Measurements from ENCODE around the gene OR6J1. TPM values are rescaled to one million over a fixed set of nuclear protein-coding genes. Genes with fewer than 3 reads are reported as not detected.

The OR6J1 gene
- polyA plus RNA-seq, 3 donors, result not detected

GRCh38 chr14:22671622-22672021 lies 27.5 kb upstream of the OR6J1 start:
- Histone ChIP-seq H4K20me1 (ENCODE audit: insufficient read depth, low read length) (no peaks in the 10 kb centered on the region), H3K4me1 (ENCODE audit: control insufficient read depth in 1 of 2, insufficient read depth in 2 of 2, low read length in 2 of 2) (no peaks in the 10 kb centered on the region), H2AFZ (ENCODE audit: insufficient read depth, low read depth, low read length, poor library complexity, severe bottlenecking) (no peak overlapping the region), H3K9ac (ENCODE audit: insufficient read depth, low read length, poor library complexity, severe bottlenecking) (no peak overlapping the region), H3K4me3 (replicated peaks in 1 of 3; ENCODE audit: low read depth in 2 of 3, low read length in 3 of 3) (no peak overlapping the region), H3K79me2 (ENCODE audit: insufficient read depth, low read length) (no peaks in the 10 kb centered on the region), H3K27me3 (ENCODE audit: control insufficient read depth in 2 of 2, insufficient read depth in 2 of 2, low read length in 2 of 2) (no peaks in the 10 kb centered on the region), H3K9me3 (replicated peaks in 1 of 2; ENCODE audit: control insufficient read depth in 1 of 2, insufficient read depth in 1 of 2, low read length in 2 of 2) (no peaks in the 10 kb centered on the region), H3K27ac (ENCODE audit: low read depth in 1 of 2, low read length in 2 of 2) (no peak overlapping the region), H3K36me3 (replicated peaks in 1 of 2; ENCODE audit: control insufficient read depth in 1 of 2, insufficient read depth in 2 of 2, low read length in 2 of 2) (no peaks in the 10 kb centered on the region), H3K4me2 (replicated peaks; ENCODE audit: extremely low read depth, low read length, poor library complexity, severe bottlenecking) (no peak overlapping the region)
- TF ChIP-seq CTCF (IDR thresholded peaks at IDR 0.05), result no peak
- Mint-ChIP-seq H3K27ac (no peak overlapping the region), H3K27me3 (ENCODE audit: low read depth in 3 of 3) (peaks cover 0 to 4% (median 0%) of the 10 kb centered on the region in 3 donors), H3K9me3 (peaks cover 0 to 5% (median 3%) of the 10 kb centered on the region in 7 donors), H3K4me1 (no peaks in the 10 kb centered on the region), H3K4me3 (no peak overlapping the region), H3K36me3 (no peaks in the 10 kb centered on the region)
- no peak for DNase-seq
- intact Hi-C loops (cut with micrococcal nuclease), result no loop called here

- Histone ChIP-seq H3K27me3 (ENCODE audit: control insufficient read depth in 2 of 2, insufficient read depth in 2 of 2, low read length in 2 of 2) (no peaks in the 10 kb centered on the region), H2AFZ (ENCODE audit: insufficient read depth, low read depth, low read length, poor library complexity, severe bottlenecking) (no peak overlapping the region), H4K20me1 (ENCODE audit: insufficient read depth, low read length) (no peaks in the 10 kb centered on the region), H3K4me1 (ENCODE audit: control insufficient read depth in 1 of 2, insufficient read depth in 2 of 2, low read length in 2 of 2) (no peaks in the 10 kb centered on the region), H3K9me3 (replicated peaks in 1 of 2; ENCODE audit: control insufficient read depth in 1 of 2, insufficient read depth in 1 of 2, low read length in 2 of 2) (no peaks in the 10 kb centered on the region), H3K4me3 (replicated peaks in 1 of 3; ENCODE audit: low read depth in 2 of 3, low read length in 3 of 3) (no peak overlapping the region), H3K4me2 (replicated peaks; ENCODE audit: extremely low read depth, low read length, poor library complexity, severe bottlenecking) (no peak overlapping the region), H3K9ac (ENCODE audit: insufficient read depth, low read length, poor library complexity, severe bottlenecking) (no peak overlapping the region), H3K79me2 (ENCODE audit: insufficient read depth, low read length) (no peaks in the 10 kb centered on the region), H3K36me3 (replicated peaks in 1 of 2; ENCODE audit: control insufficient read depth in 1 of 2, insufficient read depth in 2 of 2, low read length in 2 of 2) (no peaks in the 10 kb centered on the region), H3K27ac (ENCODE audit: low read depth in 1 of 2, low read length in 2 of 2) (no peak overlapping the region)
- Mint-ChIP-seq H3K9me3 (peaks cover 0 to 5% (median 3%) of the 10 kb centered on the region in 7 donors), H3K36me3 (no peaks in the 10 kb centered on the region), H3K4me3 (no peak overlapping the region), H3K27ac (peak overlapping the region in 1 of 7 donors; percentile 9), H3K27me3 (ENCODE audit: low read depth in 3 of 3) (peaks cover 0 to 2% (median 0%) of the 10 kb centered on the region in 3 donors), H3K4me1 (no peaks in the 10 kb centered on the region)
- no peak for TF ChIP-seq CTCF (IDR thresholded peaks at IDR 0.05)
- 86% methylated on average over 1 of the region's 1 CpG for WGBS (ENCODE audit: insufficient coverage)
- intact Hi-C loops (cut with micrococcal nuclease), result no loop called here
- DNase-seq, result no peak
Measured at GRCh38 chr14:22668863-22669262, 24.7 kb upstream of the OR6J1 start.
